Keratinocyte (primary cell): ENCODE measurements around the gene ADAM12. TPM values are rescaled to one million over a fixed set of nuclear protein-coding genes. Genes with fewer than 3 reads are reported as not detected.

ENCODE experiments used
- DNase-seq: peaks from one replicate; pipeline ENCODE4 v3.0.0-alpha.2; 2011; ENCODE audit warnings: low read depth, missing footprints, low spot score
- FAIRE-seq: peaks from 2 replicates; lab custom pipeline; 2011; peaks lifted over from hg19 to GRCh38; lab: Jason Lieb, UNC
- H2AFZ ChIP-seq: 2 replicates; pipeline ENCODE4 v1.6.0; 2012; ENCODE audit warnings: low read length, control low read depth, inconsistent platforms; ENCODE audit not compliant: control insufficient read depth
- H3K27ac ChIP-seq: 2 replicates; pipeline ENCODE4 v1.5.1; 2011; ENCODE audit warnings: low read length; ENCODE audit not compliant: control insufficient read depth, insufficient read depth
- H3K27me3 ChIP-seq: 3 replicates; pipeline ENCODE4 v1.6.0; 2011; ENCODE audit warnings: low read length; ENCODE audit not compliant: control insufficient read depth, insufficient read depth; ENCODE audit errors: extremely low read depth
- H3K36me3 ChIP-seq, 2 experiments: 2 replicates in 1 of 2; 3 replicates in 1 of 2; pipeline ENCODE4 v1.5.1; 2011; ENCODE audit warnings: low read length in 2 of 2, mild to moderate bottlenecking in 1 of 2; ENCODE audit not compliant: control insufficient read depth in 2 of 2, insufficient read depth in 2 of 2; ENCODE audit errors: extremely low read depth in 1 of 2
- H3K4me1 ChIP-seq: 3 replicates; pipeline ENCODE4 v1.5.1; 2011; ENCODE audit warnings: low read length; ENCODE audit not compliant: control insufficient read depth, insufficient read depth; ENCODE audit errors: extremely low read depth
- H3K4me2 ChIP-seq: 3 replicates; pipeline ENCODE4 v1.6.0; 2011; ENCODE audit warnings: low read depth, low read length; ENCODE audit not compliant: control insufficient read depth, insufficient read depth; ENCODE audit errors: extremely low read depth
- H3K4me3 ChIP-seq, 3 experiments: fragments of 200-600 bp in 1 of 3; sonication (generic) in 1 of 3; 2 replicates in 2 of 3; 3 replicates in 1 of 3; pipeline ENCODE4 v1.5.1; 2011 to 2016; ENCODE audit warnings: low read length in 3 of 3, mild to moderate bottlenecking in 3 of 3, control low read depth in 2 of 3, inconsistent platforms in 1 of 3, low read depth in 1 of 3, mixed read lengths in 1 of 3, mixed run types in 1 of 3, moderate library complexity in 1 of 3; ENCODE audit not compliant: control insufficient read depth in 2 of 3, insufficient read depth in 2 of 3; ENCODE audit errors: extremely low read depth in 1 of 3
- H3K79me2 ChIP-seq: 2 replicates; pipeline ENCODE4 v1.6.0; 2012; ENCODE audit warnings: low read length; ENCODE audit not compliant: control insufficient read depth, insufficient read depth
- H3K9ac ChIP-seq: 3 replicates; pipeline ENCODE4 v1.6.0; 2011; ENCODE audit warnings: low read length; ENCODE audit not compliant: control insufficient read depth, insufficient read depth; ENCODE audit errors: extremely low read depth
- H3K9me1 ChIP-seq: 3 replicates; pipeline ENCODE4 v1.6.0; 2011; ENCODE audit warnings: low read length; ENCODE audit not compliant: control insufficient read depth, insufficient read depth; ENCODE audit errors: extremely low read depth
- H3K9me3 ChIP-seq: 2 replicates; pipeline ENCODE4 v1.5.1; 2012; ENCODE audit warnings: low read depth, low read length; ENCODE audit not compliant: control insufficient read depth
- H4K20me1 ChIP-seq: 3 replicates; pipeline ENCODE4 v1.6.0; 2011; ENCODE audit warnings: low read length; ENCODE audit not compliant: control insufficient read depth, insufficient read depth; ENCODE audit errors: extremely low read depth
- CTCF ChIP-seq, 3 experiments: IDR thresholded peaks in 1 of 3; conservative IDR thresholded peaks in 1 of 3; optimal IDR thresholded peaks in 1 of 3; 2 replicates in 2 of 3; 3 replicates in 1 of 3; pipeline versions ENCODE3 to v1.5.1; 2011; ENCODE audit warnings: low read length in 3 of 3, mild to moderate bottlenecking in 3 of 3, moderate library complexity in 2 of 3, control low read depth in 1 of 3, inconsistent platforms in 1 of 3; ENCODE audit not compliant: insufficient read depth in 2 of 3; ENCODE audit errors: extremely low read depth in 1 of 3
- EZH2 ChIP-seq: IDR thresholded peaks from one replicate; pipeline ENCODE4 v1.6.1; 2012; ENCODE audit warnings: inconsistent platforms, mild to moderate bottlenecking, low read length, moderate library complexity
- dilution Hi-C: fragments of 300-500 bp; cut with MboI; formaldehyde crosslinking; loops from one replicate; pipeline ENCODE4 v1.7.0; 2020; ENCODE audit warnings: low sequenced_read_pairs; ENCODE audit not compliant: extremely low pct_ligation_motif_present
- polyA plus RNA-seq, 5 experiments: library from polyadenylated mRNA; depleted of rRNA in 3 of 5; stranded (reverse) in 3 of 5; stranded (forward) in 1 of 5; unstranded in 1 of 5; fragments of >200 nt; gene quantifications; 1 replicate in 1 of 5; 2 replicates in 3 of 5; 3 replicates in 1 of 5; pipeline versions ENCODE4 v1.2.1 to v1.2.3, GENCODE V29; 2011 to 2012; ENCODE audit warnings: missing spikeins in 2 of 5, low read depth in 1 of 5, low replicate concordance in 1 of 5

The ADAM12 gene
- polyA plus RNA-seq, 1 donor (not counting 4 experiments of a cell fraction or from before 2014, with no cell fraction given) = 0.07 TPM

- Histone ChIP-seq H3K79me2 (no peaks in the 10 kb centered on the region), H3K27me3 (peaks cover 16% of the 10 kb centered on the region), H3K9me3 (no peaks in the 10 kb centered on the region), H3K4me1 (no peaks in the 10 kb centered on the region), H4K20me1 (no peaks in the 10 kb centered on the region), H3K27ac (no peak overlapping the region), H3K9me1 (no peaks in the 10 kb centered on the region), H3K36me3 (no peaks in the 10 kb centered on the region), H3K9ac (no peak overlapping the region), H3K4me2 (no peak overlapping the region), H2AFZ (no peak overlapping the region), H3K4me3 (no peak overlapping the region)
- no peak for TF ChIP-seq CTCF (optimal IDR thresholded peaks at IDR 0.05 in 1 of 3, IDR thresholded peaks at IDR 0.05 in 1 of 3, conservative IDR thresholded peaks at IDR 0.05 in 1 of 3; ENCODE audit: extremely low read depth in 1 of 3, insufficient read depth in 2 of 3, low read length in 3 of 3)
- DNase-seq (no peak), FAIRE-seq (no peak)
- dilution Hi-C loops = no loop called here
Observed at GRCh38 chr10:126392469-126392868, 4.2 kb upstream of the ADAM12 start.

GRCh38 chr10:126392068-126392467, 3.8 kb upstream of the ADAM12 start:
- Histone ChIP-seq H2AFZ (no peak overlapping the region), H3K27me3 (peaks cover 20% of the 10 kb centered on the region), H3K4me2 (no peak overlapping the region), H3K9me3 (no peaks in the 10 kb centered on the region), H3K9me1 (no peaks in the 10 kb centered on the region), H3K36me3 (no peaks in the 10 kb centered on the region), H3K4me1 (peaks cover 3% of the 10 kb centered on the region), H4K20me1 (no peaks in the 10 kb centered on the region), H3K79me2 (no peaks in the 10 kb centered on the region), H3K9ac (no peak overlapping the region), H3K4me3 (no peak overlapping the region), H3K27ac (no peak overlapping the region)
- dilution Hi-C loops = no loop called here
- DNase-seq (no peak), FAIRE-seq (no peak)
- TF ChIP-seq EZH2 (no peak), CTCF (optimal IDR thresholded peaks at IDR 0.05 in 1 of 3, IDR thresholded peaks at IDR 0.05 in 1 of 3, conservative IDR thresholded peaks at IDR 0.05 in 1 of 3; ENCODE audit: extremely low read depth in 1 of 3, insufficient read depth in 2 of 3, low read length in 3 of 3) (no peak)
